GM23338 (cell line): ENCODE results near the gene FTHL17. TPM values are rescaled to one million over a fixed set of nuclear protein-coding genes. Genes with fewer than 3 reads are reported as not detected.

Experiments
- JUNB ChIP-seq: IDR thresholded peaks from one replicate; pipeline ENCODE4 v1.6.1; 2016; ENCODE audit warnings: antibody characterized with exemption; ENCODE audit not compliant: unreplicated experiment
- ZNF331 ChIP-seq: fragments of 250-450 bp; sonication (Bioruptor Pico); IDR thresholded peaks from 2 replicates; pipeline ENCODE4 v1.5.0; 2020; ENCODE audit warnings: low read depth, mild to moderate bottlenecking, moderate library complexity
- ZNF462 ChIP-seq: fragments of 250-450 bp; sonication (Bioruptor Pico); IDR thresholded peaks from 2 replicates; pipeline ENCODE4 v1.5.0; 2020; ENCODE audit warnings: mild to moderate bottlenecking, moderate library complexity
- polyA plus RNA-seq: library from polyadenylated mRNA; unstranded; fragments of >200 nt; fragmentation: Nextera tagmentation; extraction: Ambion mirVana; gene quantifications from 2 replicates; pipeline ENCODE4 v1.2.1, GENCODE V29; 2016
- total RNA-seq: library from RNA; depleted of rRNA; stranded (reverse); fragments of >200 nt; shearing (Covaris generic); gene quantifications from 2 replicates; pipeline ENCODE4 v1.2.3, GENCODE V29; 2014; rRNA removed

Gene FTHL17
- total and polyA plus RNA-seq, 2 experiments from 2014 or later, result not detected

GRCh38 chrX:31021537-31021936, 50.3 kb downstream of the FTHL17 start (continued):
- TF ChIP-seq ZNF462 (CRISPR knock-in tag), result no peak
- no peak for TF ChIP-seq JUNB
- TF ChIP-seq ZNF331 (CRISPR knock-in tag), result no peak

Other genes with a start within 250 kb of the FTHL17 start
- 9.1 and 21.7 TPM in 2 replicates for gene TAB3, start 182.8 kb downstream of the FTHL17 start, total RNA-seq
- gene TAB3, start 182.8 kb downstream of the FTHL17 start, polyA plus RNA-seq, result 2.9 and 4.4 TPM in 2 replicates